GM19438 (cell line): Measurements from ENCODE around the gene SART1.

ENCODE experiments used
- ATAC-seq: cut with Tn5 transposase; IDR thresholded peaks from one replicate; pipeline ENCODE4 v1.9.1; 2021; ENCODE audit warnings: low read depth; ENCODE audit not compliant: unreplicated experiment

Gene SART1

DNA sequence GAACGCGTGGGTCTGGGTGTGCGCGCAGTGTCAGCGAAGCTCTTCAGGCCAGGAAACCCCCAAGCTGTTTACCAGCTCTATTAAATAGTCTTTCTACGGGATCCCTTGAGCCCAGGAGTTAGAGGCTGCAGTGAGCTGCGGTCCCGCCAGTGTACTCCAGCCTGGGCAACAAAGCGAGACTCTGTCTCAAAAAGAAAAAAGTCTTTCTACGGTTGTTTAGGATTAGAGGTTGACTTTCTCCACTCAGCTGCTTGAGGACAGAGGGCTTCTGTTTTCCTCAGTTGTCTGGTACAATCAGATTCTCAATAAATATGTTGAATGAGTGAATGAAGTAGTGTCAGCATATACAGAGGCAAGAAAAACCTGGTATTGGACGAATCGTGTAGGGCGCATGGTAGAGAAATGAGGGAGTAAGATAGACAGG, 619 bp downstream of the SART1 start:
- no peak for ATAC-seq

- ATAC-seq, result no peak
These were observed 3.4 kb downstream of the SART1 start for GRCh38 chr11:65964906-65965305.

DNA sequence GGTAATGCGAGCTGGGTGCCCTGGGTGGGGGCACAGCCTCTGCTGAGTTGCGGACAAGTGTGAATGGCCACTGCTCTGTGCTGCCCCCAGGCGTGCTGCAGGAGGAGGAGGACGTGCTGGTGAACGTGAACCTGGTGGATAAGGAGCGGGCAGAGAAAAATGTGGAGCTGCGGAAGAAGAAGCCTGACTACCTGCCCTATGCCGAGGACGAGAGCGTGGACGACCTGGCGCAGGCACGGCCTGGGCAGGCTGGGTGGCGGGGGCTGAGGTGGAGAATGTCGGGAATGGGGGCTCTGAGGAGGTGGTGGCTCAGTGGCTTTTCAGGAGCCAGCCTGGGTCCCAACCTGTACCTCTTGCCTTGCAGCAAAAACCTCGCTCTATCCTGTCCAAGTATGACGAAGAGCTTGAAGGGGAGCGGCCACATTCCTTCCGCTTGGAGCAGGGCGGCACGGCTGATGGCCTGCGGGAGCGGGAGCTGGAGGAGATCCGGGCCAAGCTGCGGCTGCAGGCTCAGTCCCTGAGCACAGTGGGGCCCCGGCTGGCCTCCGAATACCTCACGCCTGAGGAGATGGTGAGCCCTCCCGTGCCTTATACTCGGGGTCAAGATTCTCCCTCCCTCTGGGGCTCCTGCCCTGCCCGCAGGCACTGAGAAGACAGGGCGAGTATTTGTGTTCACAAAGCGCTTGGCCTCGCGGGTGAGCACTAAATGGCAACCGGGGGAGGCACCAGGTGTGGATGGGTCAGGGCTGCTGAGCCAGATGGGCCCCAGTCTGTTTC, 4.6 kb downstream of the SART1 start:
- ATAC-seq, result no peak

DNA sequence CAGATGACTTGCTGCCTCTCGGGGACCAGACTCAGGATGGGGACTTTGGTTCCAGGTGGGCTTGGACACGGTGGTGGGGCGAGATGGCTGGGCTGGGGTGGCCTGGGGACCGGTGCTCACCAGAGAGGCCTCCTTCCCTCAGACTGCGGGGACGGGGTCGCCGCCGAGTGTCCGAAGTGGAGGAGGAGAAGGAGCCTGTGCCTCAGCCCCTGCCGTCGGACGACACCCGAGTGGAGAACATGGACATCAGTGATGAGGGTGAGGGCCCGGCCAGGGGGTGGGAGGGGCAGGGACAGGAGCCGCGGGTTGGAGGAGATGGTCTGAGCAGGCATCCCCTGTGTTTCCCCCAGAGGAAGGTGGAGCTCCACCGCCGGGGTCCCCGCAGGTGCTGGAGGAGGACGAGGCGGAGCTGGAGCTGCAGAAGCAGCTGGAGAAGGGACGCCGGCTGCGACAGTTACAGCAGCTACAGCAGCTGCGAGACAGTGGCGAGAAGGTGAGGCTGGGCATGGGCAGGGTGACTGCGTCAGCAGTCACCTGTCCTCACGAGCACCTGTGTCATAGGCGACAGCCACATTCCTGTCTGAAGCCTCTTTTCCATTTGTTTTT, 5.9 kb downstream of the SART1 start:
- ATAC-seq, result no peak

- no peak for ATAC-seq
These were observed 7.3 kb downstream of the SART1 start for GRCh38 chr11:65968600-65969482.

- no peak for ATAC-seq
These were observed 10.6 kb downstream of the SART1 start for GRCh38 chr11:65972116-65972515.

GRCh38 chr11:65973439-65974110, 12.0 kb downstream of the SART1 start:
- no peak for ATAC-seq

- no peak for ATAC-seq
These were observed 14.2 kb downstream of the SART1 start for GRCh38 chr11:65975771-65976170.

DNA sequence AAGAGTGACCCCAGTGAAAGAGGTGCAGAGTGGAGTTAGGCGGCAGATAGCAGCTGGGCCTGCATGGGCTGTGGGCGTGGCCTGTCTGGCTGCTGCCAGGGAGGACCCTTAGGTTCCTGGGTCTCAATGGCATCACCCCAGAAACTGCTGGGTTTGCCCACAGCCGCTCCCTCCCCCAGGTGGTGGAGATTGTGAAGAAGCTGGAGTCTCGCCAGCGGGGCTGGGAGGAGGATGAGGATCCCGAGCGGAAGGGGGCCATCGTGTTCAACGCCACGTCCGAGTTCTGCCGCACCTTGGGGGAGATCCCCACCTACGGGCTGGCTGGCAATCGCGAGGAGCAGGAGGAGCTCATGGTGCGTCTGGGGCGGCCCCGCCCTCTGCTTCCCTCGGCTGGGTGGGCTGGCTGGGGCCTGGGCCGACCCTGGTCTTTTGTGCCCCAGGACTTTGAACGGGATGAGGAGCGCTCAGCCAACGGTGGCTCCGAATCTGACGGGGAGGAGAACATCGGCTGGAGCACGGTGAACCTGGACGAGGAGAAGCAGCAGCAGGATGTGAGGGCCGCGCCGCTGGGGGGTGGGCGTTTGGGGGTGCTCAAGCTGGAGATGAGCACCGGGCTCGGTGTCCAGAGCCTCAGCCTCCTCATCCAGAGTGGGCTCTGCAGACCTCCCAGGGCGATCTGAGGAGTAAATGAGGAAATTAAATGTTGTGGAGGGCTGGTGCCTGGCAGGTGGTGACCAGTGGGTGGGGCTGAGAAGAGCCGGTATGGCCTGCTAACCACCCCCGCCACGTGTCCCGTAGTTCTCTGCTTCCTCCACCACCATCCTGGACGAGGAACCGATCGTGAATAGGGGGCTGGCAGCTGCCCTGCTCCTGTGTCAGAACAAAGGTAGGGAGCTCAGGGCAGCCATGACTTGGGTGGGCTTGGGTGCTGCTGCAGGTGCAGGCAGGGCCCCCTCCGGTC, 15.0 kb downstream of the SART1 start:
- ATAC-seq, result no peak

DNA sequence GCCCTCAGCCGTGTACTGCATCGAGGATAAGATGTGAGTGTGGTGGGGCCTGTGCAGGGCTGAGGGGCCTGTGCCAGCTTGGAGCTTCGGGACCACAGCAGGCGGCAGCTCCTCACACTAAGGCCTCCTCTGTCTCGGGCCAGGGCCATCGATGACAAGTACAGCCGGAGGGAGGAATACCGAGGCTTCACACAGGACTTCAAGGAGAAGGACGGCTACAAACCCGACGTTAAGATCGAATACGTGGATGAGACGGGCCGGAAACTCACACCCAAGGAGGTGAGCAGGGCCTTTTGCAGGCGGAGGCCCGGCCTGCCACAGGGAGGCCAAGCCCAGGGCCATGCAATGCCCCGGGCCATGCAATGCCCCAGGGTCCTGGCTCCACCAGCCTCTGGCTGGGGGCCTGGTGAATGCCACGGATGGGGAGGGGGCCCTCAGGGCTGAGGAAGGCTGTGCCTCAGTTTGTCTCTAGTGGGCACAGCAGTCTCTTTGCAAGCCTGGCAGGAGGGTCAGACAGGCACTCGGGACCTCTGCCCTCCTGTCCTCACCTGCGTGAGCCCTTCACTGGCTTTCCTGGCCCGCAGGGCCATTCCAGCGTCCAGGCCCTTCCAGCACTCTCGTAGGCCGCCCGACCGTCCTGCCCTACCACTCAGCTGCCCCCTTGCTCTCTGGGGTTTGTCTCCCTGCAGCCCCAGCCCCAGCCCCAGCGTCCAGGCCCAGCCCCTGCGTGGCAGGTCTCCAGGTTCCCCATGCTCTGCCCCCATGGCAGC, 16.3 kb downstream of the SART1 start:
- no peak for ATAC-seq

GRCh38 chr11:65978391-65979238, 17.1 kb downstream of the SART1 start:
- no peak for ATAC-seq

DNA sequence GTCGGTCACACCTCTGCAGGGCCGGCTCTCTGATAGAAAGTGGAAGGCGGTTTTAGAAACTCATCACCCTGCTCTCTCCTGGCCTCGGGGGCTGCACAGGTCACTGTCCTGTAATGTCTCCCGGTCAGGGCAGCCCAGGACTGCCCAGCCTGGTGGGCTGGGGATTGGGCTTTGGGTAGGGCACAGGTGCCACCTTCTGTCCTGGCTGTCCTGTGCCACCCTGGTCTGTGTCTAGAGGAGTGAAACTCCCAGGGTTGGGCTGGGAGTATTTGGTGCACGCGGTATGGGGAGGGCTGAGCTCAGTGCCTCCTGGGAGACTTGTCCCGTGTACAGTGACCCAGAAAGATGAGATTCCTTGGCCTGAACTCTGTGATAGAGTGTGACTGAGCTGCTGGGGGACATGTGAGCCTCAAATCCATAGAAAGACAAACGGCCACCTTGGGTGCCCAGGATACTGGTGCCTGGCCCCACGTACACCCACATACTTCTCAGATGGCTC, 17.8 kb downstream of the SART1 start:
- no peak for ATAC-seq

GRCh38 chr11:65981101-65981740, 19.7 kb downstream of the SART1 start:
- ATAC-seq, result no peak

DNA sequence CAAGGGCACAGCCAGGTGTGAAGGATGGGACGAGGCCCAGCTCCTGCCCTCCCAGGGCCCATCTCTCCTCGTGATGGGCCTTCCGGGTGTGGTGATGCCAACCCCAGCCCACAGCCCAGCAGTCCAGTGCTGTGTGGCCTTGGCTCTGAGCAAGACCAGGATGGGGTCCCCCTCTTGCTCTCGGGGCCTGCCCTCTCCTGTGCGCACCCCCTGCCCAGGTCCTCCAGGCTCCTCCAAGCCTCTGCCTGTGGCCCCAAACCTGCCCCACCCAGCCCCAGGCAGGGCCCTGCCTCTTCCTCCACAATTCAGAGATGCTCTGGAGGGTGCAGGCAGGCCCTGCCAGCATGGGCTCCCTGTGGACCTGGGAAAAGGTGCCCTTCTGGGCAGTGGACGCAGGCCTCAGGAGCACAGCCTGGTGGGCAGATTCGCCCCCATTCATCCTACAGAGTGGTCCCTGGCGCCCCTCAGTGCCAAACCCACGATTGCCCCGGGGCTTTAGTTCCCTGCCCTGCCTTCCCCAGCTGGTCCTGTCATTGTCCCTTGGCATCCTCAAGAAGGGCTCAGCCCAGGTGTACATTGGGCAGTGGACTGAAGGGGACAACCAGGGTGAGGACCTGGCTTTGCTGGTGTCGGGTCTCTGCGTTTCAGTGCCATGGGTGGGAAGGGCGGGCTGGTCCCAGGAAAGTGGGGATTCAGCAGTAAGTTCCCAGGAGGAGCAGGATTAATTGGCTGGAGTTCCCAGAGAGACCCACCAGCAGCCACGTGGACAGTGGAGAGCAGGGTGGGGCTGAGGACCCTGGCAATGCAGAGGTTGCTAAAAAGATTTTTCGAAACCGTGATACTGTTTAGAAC, 20.7 kb downstream of the SART1 start:
- ATAC-seq, result no peak

- ATAC-seq, result no peak
These were observed 21.5 kb downstream of the SART1 start for GRCh38 chr11:65982824-65983588.

DNA sequence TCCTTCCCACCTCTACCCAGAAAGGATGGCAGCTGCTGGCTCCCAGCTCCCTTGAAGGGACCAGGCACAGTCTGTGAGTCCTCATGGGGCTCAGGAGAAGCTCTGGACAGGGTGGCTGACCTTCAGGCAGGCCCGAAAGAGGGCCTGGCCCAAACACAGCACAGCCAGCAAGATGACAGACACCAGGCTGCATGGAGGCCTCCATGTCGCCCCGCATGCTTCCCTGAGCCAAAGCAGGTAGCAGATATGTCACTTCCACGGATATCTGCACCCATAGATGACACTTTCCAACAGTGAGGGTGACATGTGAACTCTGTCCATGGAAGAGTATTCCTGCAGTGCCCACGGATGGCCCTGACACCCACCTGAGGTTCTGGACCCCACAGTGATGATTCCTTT, 22.1 kb downstream of the SART1 start:
- ATAC-seq, result no peak
